HepG2 (cell line): ENCODE measurements around the gene DOCK3. TPM values are rescaled to one million over a fixed set of nuclear protein-coding genes. Genes with fewer than 3 reads are reported as not detected.

ENCODE experiments used
- ATAC-seq: fragments of 200-7000 bp; cut with Tn5 transposase; 3 replicates; pipeline ENCODE4 v1.9.1; 2020; ENCODE audit warnings: mild to moderate bottlenecking, moderate library complexity
- BruUV-seq: library from RNA; stranded (reverse); fragments of 400-500 nt; replicated peaks from 2 replicates; lab custom pipeline; 2021; lab: Mats Ljungman, UMichigan
- CTCF ChIA-PET: fragments of 300-600 bp; formaldehyde crosslinking; extraction: SDS; loops from one replicate; lab custom pipeline; 2021; ENCODE audit warnings: low total read pairs, inconsistent platforms, low intra/inter-chr PET ratio; lab: Yijun Ruan, JAX
- POLR2A ChIA-PET: fragments of 350-600 bp; sonication (Branson Sonifier 250); formaldehyde crosslinking; loops from one replicate; lab custom pipeline; 2020; ENCODE audit warnings: antibody characterized with exemption, inconsistent platforms; lab: Yijun Ruan, JAX
- DNase-seq: peaks from one replicate; pipeline ENCODE4 v3.0.0-alpha.2; 2015; ENCODE audit warnings: low spot score
- FAIRE-seq: peaks from 3 replicates; lab custom pipeline; 2011; peaks lifted over from hg19 to GRCh38; lab: Jason Lieb, UNC
- H2AFZ ChIP-seq: one replicate; pipeline ENCODE4 v1.6.1; 2011; ENCODE audit warnings: low read length, inconsistent platforms
- H3K27ac ChIP-seq: fragments of 300-600 bp; 3 replicates; pipeline ENCODE4 v1.8.0; 2011; ENCODE audit warnings: mixed run types, mild to moderate bottlenecking, mixed read lengths, low read length, inconsistent platforms; ENCODE audit not compliant: insufficient read depth; ENCODE audit errors: extremely low read length
- H3K27me3 ChIP-seq, 2 experiments: fragments of 200-600 bp in 1 of 2; 2 replicates in 1 of 2; 3 replicates in 1 of 2; pipeline versions ENCODE4 v1.6.0 to v1.8.0; 2011; ENCODE audit warnings: low read length in 2 of 2, mild to moderate bottlenecking in 2 of 2, moderate library complexity in 2 of 2, inconsistent platforms in 1 of 2; ENCODE audit not compliant: insufficient read depth in 2 of 2, control insufficient read depth in 1 of 2
- H3K36me3 ChIP-seq, 2 experiments: fragments of 200-600 bp in 1 of 2; replicated peaks in 1 of 2; 2 replicates in 1 of 2; 3 replicates in 1 of 2; pipeline versions ENCODE4 v1.5.1 to v1.8.0; 2011; ENCODE audit warnings: low read length in 2 of 2, inconsistent platforms in 1 of 2; ENCODE audit not compliant: insufficient read depth in 2 of 2, control insufficient read depth in 1 of 2
- H3K4me1 ChIP-seq: 2 replicates; pipeline ENCODE4 v1.5.1; 2012; ENCODE audit warnings: low read length, inconsistent platforms; ENCODE audit not compliant: insufficient read depth
- H3K4me2 ChIP-seq: 2 replicates; pipeline ENCODE4 v1.6.0; 2011; ENCODE audit warnings: low read depth, low read length, inconsistent platforms
- H3K4me3 ChIP-seq, 3 experiments: fragments of 200-600 bp in 1 of 3; sonication (generic), shearing (Covaris generic) in 1 of 3; replicated peaks in 1 of 3; 2 replicates each; pipeline ENCODE4 v1.5.1; 2011 to 2016; ENCODE audit warnings: low read length in 3 of 3, inconsistent platforms in 2 of 3, low read depth in 2 of 3, mild to moderate bottlenecking in 2 of 3, control low read depth in 1 of 3, mixed read lengths in 1 of 3; ENCODE audit not compliant: insufficient read depth in 1 of 3
- H3K79me2 ChIP-seq: one replicate; pipeline ENCODE4 v1.6.1; 2011; ENCODE audit warnings: low read length, inconsistent platforms; ENCODE audit not compliant: insufficient read depth
- H3K9ac ChIP-seq: 2 replicates; pipeline ENCODE4 v1.6.0; 2011; ENCODE audit warnings: mild to moderate bottlenecking, low read depth, low read length, inconsistent platforms; ENCODE audit not compliant: insufficient read depth
- H3K9me3 ChIP-seq: 2 replicates; pipeline ENCODE4 v1.5.1; 2012; ENCODE audit warnings: mild to moderate bottlenecking, low read length
- H4K20me1 ChIP-seq: 2 replicates; pipeline ENCODE4 v1.6.0; 2011; ENCODE audit warnings: inconsistent platforms, mild to moderate bottlenecking, low read length, moderate library complexity; ENCODE audit not compliant: insufficient read depth
- HCFC1 ChIP-seq: fragments of 150-350 bp; IDR thresholded peaks from 2 replicates; pipeline ENCODE4 v1.6.1; 2014; ENCODE audit warnings: low read depth, low read length
- HNRNPK ChIP-seq: fragments of 200-400 bp; formaldehyde crosslinking; IDR thresholded peaks from 2 replicates; pipeline ENCODE4 v1.6.1; 2018; ENCODE audit warnings: low read length, low read depth, moderate library complexity, mild to moderate bottlenecking; ENCODE audit not compliant: poor library complexity, severe bottlenecking
- ISX ChIP-seq: sonication (generic); formaldehyde crosslinking; conservative IDR thresholded peaks from 2 replicates; pipeline ENCODE4 v1.5.0; 2020; ENCODE audit warnings: missing genetic modification reagents
- PHF8 ChIP-seq: sonication (generic); formaldehyde crosslinking; IDR thresholded peaks from 2 replicates; pipeline ENCODE4 v1.5.0; 2020; ENCODE audit warnings: missing genetic modification reagents
- ZEB1 ChIP-seq: IDR thresholded peaks from 2 replicates; pipeline ENCODE4 v1.6.1; 2012; ENCODE audit warnings: mild to moderate bottlenecking, low read depth, inconsistent platforms; ENCODE audit not compliant: insufficient replicate concordance
- ZNF121 ChIP-seq: sonication (generic); formaldehyde crosslinking; IDR thresholded peaks from 2 replicates; pipeline ENCODE4 v1.5.0; 2020; ENCODE audit warnings: mild to moderate bottlenecking, missing genetic modification reagents
- ZNF207 ChIP-seq: fragments of 450-650 bp; IDR thresholded peaks from 2 replicates; pipeline ENCODE4 v1.6.1; 2016; ENCODE audit warnings: antibody characterized with exemption, borderline replicate concordance
- ZNF326 ChIP-seq: sonication (generic); formaldehyde crosslinking; IDR thresholded peaks from 2 replicates; pipeline ENCODE4 v1.4.0; 2020; ENCODE audit warnings: missing genetic modification reagents, borderline replicate concordance
- ZNF724P ChIP-seq: sonication (generic); formaldehyde crosslinking; IDR thresholded peaks from 2 replicates; pipeline ENCODE4 v1.8.0; 2022; ENCODE audit warnings: missing genetic modification reagents, borderline replicate concordance
- ZNF878 ChIP-seq: sonication (generic); formaldehyde crosslinking; IDR thresholded peaks from 2 replicates; pipeline ENCODE4 v1.8.1; 2023; ENCODE audit warnings: mild to moderate bottlenecking, missing genetic modification reagents, moderate library complexity
- WGBS: methylation state at CpG from one replicate; pipeline ENCODE4 v1.1.6; 2017; ENCODE audit warnings: low lambda C conversion rate; 5-methylcytosine and 5-hydroxymethylcytosine counted together
- in situ Hi-C: cut with HindIII; loops from 2 replicates; pipeline ENCODE4 v1.10.0; 2017; ENCODE audit warnings: low pct_unique_long_range_greater_than_20kb; ENCODE audit not compliant: extremely low pct_ligation_motif_present
- intact Hi-C: fragments of 100-400 bp; cut with micrococcal nuclease; formaldehyde crosslinking; loops from one replicate; pipeline ENCODE4 v1.10.0; 2022; ENCODE audit not compliant: unreplicated experiment
- polyA plus RNA-seq, 8 experiments: library from polyadenylated mRNA; depleted of rRNA in 3 of 8; stranded (reverse) in 7 of 8; unstranded in 1 of 8; fragments of >200 nt; fragmentation: Illumina TruSeq in 4 of 8; extraction: Trizol in 4 of 8; gene quantifications; 2 replicates each; pipeline versions ENCODE4 v1.2.1 to v1.2.3, GENCODE V29; 2011 to 2016; ENCODE audit warnings: low read depth in 4 of 8, missing spikeins in 1 of 8, mixed read lengths in 1 of 8; ENCODE audit not compliant: insufficient read depth in 1 of 8
- total RNA-seq, 5 experiments: library from RNA; depleted of rRNA; stranded (reverse); fragments of >200 nt; fragmentation: Illumina TruSeq; extraction: Trizol; gene quantifications; 2 replicates each; pipeline ENCODE4 v1.2.3, GENCODE V29; 2016; ENCODE audit warnings: low read depth in 1 of 5
- TF ChIP-seq, protein P1 (sequence below): fragments of 450-650 bp; IDR thresholded peaks from 2 replicates; pipeline ENCODE4 v1.6.1; 2016
- TF ChIP-seq, protein P2 (sequence below): sonication (generic); formaldehyde crosslinking; IDR thresholded peaks from 2 replicates; pipeline ENCODE4 v1.4.0; 2020; ENCODE audit warnings: missing genetic modification reagents, borderline replicate concordance

The DOCK3 gene
- total and polyA plus RNA-seq, 2 of the 13 experiments (the other 11 are each of a cell fraction or from before 2014, with no cell fraction given): not detected

- TF ChIP-seq, protein P1, sequence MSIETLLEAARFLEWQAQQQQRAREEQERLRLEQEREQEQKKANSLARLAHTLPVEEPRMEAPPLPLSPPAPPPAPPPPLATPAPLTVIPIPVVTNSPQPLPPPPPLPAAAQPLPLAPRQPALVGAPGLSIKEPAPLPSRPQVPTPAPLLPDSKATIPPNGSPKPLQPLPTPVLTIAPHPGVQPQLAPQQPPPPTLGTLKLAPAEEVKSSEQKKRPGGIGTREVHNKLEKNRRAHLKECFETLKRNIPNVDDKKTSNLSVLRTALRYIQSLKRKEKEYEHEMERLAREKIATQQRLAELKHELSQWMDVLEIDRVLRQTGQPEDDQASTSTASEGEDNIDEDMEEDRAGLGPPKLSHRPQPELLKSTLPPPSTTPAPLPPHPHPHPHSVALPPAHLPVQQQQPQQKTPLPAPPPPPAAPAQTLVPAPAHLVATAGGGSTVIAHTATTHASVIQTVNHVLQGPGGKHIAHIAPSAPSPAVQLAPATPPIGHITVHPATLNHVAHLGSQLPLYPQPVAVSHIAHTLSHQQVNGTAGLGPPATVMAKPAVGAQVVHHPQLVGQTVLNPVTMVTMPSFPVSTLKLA: no peak
- TF ChIP-seq ZEB1 (no peak), ZNF724P (no peak), HCFC1 (no peak), ZNF121 (CRISPR knock-in tag) (no peak)
These were observed 679.4 kb downstream of the DOCK3 start (continued) for GRCh38 chr3:51354172-51354571.

DNA sequence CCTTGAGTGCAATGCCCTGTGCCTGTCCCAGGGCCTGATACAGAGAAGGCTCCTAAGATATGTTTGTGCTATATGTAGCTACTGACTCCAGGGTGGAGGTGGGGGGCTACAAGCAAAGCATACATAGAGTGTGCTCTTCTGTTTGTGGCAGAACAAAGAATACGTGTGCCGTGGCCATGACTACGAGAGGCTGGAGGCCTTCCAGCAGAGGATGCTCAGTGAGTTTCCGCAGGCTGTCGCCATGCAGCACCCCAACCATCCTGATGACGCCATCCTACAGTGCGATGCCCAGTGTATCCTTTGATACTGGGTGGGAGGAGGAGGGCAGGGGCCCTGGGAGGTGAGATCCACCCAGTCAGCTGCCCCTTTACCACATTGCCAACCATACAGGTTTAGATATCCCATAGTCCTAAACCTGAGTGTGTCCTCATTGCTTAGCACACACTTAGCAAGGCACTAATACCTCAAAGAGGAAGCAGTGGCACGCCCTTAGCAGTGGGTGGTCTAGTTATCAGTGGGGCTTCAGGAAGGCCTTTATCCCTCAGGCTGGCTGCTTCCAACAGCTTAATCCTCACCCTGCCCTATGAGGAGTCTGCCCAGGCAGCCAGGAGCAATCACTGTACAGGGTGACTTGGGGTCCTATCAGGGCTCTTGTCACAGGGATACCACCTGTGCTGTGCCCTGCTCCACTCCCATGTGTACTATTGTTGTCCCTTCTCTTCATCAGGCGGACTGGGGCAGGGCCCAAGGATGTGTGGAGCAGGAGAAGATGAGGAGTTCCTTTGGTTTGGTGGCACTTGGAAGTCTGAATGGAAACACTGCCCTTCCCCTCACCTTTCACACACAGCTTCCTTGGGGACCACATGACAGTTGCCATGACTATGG, 680.2 kb downstream of the DOCK3 start:
- Histone ChIP-seq H3K79me2 (no peaks in the 10 kb centered on the region), H3K4me2 (no peak overlapping the region), H3K9ac (no peak overlapping the region), H3K27me3 (peaks cover 2 to 14% of the 10 kb centered on the region in 2 experiments; a peak in 2 of 5 replicates), H3K4me1 (no peaks in the 10 kb centered on the region), H3K27ac (no peak overlapping the region), H3K36me3 (no peaks in the 10 kb centered on the region), H2AFZ (no peak overlapping the region), H3K4me3 (no peak overlapping the region), H3K9me3 (no peaks in the 10 kb centered on the region), H4K20me1 (no peaks in the 10 kb centered on the region)
- in situ Hi-C loops (no loop called here), intact Hi-C loops (no loop called here)
- no peak for DNase-seq
- WGBS: 22% methylated on average over 7 of the region's 9 CpGs
- CTCF ChIA-PET: no interaction called here
- TF ChIP-seq HNRNPK (no peak), ZNF207 (no peak), ISX (CRISPR knock-in tag) (no peak), ZNF878 (CRISPR knock-in tag) (no peak), ZNF326 (CRISPR knock-in tag) (no peak), PHF8 (CRISPR knock-in tag) (no peak)
- TF ChIP-seq, protein P2, sequence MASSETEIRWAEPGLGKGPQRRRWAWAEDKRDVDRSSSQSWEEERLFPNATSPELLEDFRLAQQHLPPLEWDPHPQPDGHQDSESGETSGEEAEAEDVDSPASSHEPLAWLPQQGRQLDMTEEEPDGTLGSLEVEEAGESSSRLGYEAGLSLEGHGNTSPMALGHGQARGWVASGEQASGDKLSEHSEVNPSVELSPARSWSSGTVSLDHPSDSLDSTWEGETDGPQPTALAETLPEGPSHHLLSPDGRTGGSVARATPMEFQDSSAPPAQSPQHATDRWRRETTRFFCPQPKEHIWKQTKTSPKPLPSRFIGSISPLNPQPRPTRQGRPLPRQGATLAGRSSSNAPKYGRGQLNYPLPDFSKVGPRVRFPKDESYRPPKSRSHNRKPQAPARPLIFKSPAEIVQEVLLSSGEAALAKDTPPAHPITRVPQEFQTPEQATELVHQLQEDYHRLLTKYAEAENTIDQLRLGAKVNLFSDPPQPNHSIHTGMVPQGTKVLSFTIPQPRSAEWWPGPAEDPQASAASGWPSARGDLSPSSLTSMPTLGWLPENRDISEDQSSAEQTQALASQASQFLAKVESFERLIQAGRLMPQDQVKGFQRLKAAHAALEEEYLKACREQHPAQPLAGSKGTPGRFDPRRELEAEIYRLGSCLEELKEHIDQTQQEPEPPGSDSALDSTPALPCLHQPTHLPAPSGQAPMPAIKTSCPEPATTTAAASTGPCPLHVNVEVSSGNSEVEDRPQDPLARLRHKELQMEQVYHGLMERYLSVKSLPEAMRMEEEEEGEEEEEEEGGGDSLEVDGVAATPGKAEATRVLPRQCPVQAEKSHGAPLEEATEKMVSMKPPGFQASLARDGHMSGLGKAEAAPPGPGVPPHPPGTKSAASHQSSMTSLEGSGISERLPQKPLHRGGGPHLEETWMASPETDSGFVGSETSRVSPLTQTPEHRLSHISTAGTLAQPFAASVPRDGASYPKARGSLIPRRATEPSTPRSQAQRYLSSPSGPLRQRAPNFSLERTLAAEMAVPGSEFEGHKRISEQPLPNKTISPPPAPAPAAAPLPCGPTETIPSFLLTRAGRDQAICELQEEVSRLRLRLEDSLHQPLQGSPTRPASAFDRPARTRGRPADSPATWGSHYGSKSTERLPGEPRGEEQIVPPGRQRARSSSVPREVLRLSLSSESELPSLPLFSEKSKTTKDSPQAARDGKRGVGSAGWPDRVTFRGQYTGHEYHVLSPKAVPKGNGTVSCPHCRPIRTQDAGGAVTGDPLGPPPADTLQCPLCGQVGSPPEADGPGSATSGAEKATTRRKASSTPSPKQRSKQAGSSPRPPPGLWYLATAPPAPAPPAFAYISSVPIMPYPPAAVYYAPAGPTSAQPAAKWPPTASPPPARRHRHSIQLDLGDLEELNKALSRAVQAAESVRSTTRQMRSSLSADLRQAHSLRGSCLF: no peak
- no TSS peak for BruUV-seq
- no peak for FAIRE-seq
- ATAC-seq: no peak
- POLR2A ChIA-PET: no interaction called here
